ENCODE data around the gene SPSB1. TPM values are rescaled to one million over a fixed set of nuclear protein-coding genes. Genes with fewer than 3 reads are reported as not detected.

SPSB1 gene
- total RNA-seq, 1 donor from 2014 or later = 9.2 TPM

DNA sequence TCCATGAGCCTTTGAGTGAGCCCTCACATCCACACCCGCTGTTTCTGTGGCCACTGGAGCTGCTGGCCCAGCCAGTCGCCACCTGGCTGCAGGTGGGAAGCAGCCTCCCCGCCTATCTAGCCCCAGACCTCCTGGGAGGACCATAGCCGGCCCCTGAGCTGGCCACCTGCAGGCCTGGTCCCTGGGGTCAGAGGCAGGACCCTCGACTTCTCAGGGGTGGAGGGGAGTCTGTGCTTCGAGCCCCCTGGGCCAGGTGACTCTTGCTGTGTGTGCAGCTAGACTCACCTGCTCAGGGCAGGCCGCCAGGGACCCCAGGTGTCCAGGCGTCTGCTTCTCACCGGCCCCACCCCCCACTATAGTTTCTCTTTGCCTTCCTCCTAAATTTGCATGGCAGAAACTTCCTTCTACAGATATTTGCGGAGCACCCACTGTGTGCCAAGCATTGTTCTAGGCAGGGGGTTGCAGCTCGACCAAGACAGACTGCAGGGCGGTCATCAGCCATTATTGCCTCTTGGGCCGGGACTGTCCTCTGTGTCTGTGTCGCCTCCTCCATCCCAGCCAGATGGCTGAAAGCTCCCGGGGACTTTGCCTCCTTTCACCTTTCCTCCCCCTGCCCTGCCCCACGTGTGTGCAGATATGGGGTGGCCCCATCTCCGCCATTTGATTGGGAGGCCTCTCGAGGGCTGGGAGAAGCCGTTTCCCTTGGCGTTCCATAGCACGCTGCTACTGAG lies 27.3 kb downstream of the SPSB1 start:
- DNase-seq = no peak

DNA sequence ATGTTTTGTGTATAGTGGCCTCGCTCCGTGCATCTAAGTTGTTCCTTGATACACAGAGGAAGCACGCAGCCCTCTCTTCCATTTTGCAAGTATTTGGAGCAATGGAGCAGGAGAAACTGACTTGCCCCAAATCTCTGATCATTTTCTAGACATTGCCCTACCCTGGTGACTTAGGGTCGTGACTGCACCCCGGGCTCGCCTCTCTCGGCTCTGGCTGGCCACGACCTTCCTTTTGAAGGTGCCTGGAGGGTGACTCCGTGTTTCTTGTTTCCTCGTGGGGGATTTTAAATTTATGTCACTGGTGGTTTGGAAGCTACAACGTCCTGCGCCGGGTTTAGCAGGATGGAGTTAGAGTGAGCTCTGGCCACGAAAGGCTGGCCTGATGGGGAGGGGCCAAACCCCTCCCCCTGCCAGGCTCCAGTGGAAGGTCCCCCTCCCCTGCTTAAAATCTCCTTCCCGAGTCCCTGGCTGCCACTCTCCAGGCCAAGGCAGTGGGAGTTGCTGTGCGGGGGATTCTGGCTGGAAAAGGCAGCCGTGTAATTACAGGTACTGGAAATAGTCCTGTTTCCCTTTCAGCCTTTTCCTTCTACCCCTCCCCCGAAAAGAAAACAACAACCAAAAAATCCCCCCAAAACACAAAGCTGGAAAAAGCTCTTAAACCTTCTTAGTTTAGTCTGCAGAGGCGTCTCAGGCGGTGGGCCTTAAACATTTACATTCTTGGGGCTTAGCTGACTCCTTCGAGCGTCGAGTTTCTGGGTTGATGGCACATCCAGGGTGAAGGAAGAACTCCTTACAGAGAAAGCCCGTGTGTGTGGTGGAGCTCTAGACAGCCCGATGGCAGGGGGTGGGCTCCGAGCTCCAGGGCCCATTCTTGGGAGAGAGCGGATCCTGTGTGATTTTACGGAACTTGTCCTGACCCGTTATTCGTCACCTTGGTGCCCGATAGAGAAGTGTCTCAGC lies 28.1 kb downstream of the SPSB1 start:
- no peak for DNase-seq

DNA sequence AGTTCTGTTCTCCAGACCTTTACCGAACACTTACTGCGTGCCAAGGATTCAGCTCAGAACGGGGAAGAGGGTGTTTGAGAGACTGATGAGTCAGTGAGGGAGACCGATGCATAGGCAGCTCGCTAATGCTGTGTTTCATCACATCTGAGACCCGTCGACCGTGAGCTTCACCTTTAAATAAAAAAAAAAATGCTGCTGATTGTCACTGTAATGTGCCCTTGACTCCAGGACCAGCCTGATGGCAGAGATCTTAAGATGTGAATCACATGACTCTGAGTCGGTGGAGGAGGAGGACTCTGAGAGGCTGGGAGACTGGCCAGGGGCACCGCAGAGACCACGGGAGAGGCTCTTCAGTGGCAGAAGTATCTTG lies 28.8 kb downstream of the SPSB1 start:
- no peak for DNase-seq

GRCh38 chr1:9321986-9322660 lies 29.4 kb downstream of the SPSB1 start:
- no peak for DNase-seq

DNA sequence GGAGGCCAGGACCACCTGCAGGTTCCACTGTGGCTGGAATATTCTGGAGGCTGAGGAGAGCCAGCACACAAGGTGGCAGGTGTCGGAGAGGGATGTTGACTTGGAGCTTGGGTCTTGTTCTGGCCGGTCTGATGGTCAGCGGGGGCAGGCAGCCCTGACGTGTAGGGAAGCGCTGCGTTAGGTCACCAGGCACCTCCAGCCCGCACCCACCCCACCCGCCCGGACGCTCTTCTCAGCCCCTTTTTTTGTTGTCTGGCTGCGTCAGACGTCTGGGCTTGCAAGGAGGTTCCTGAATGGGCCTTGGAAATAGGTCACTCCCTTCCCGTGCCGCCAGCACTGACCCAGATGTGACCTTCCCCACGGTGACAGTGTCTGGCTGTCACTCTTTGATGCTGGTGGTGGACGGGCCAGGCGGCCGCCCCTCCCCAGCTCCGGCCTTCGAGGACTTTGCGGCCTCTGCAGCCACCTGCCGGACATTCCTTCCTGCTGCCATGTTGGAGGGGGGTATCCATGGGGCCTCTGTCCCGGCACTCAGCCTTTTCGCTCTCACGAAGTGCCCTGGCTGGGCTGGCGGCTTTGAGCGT lies 30.1 kb downstream of the SPSB1 start:
- no peak for DNase-seq

GRCh38 chr1:9324246-9325096 lies 31.8 kb downstream of the SPSB1 start:
- no peak for DNase-seq

DNA sequence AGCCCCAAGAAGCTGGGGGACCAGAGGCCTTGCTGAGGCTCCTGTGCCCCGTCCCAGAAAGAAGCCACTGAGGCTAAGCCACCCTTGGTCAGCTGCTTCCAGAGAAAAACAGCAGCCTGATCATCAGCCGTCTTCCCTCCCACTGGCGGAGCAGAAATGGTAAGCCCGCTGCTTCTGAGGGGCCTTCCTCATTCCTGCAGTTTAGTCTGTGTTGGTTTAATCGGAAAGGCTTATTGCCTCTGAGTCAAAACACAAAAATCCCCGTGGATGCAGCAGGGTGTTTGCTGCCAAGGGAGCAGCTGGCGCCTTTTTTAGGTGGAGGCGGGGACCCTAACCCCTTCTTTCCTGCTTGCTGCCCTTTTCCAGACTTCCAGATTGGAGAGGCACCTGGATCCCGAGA lies 33.9 kb downstream of the SPSB1 start:
- peak; percentile 71 for DNase-seq

GRCh38 chr1:9328201-9328600 lies 35.5 kb downstream of the SPSB1 start:
- no peak for DNase-seq

- DNase-seq = no peak
These were observed 36.0 kb downstream of the SPSB1 start for GRCh38 chr1:9328715-9329114.

DNA sequence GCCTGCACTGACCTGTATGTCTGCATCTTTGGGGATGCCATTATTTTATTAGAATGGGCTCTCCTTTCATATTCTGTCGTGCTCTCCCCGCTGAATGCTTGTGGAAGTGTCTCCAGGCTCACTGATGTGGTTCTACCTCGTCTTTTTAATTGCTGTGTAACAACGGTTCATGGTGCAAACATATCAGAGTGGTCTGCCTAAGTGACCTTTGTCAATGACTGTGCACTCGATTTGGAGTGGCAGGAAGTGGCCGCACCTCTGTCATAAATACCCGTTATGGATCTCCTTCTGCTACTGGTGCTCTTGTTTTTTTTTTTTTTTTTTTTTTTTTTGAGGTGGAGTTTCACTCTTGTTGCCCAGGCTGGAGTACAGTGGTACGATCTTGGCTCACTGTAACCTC lies 38.3 kb downstream of the SPSB1 start:
- DNase-seq = no peak

DNA sequence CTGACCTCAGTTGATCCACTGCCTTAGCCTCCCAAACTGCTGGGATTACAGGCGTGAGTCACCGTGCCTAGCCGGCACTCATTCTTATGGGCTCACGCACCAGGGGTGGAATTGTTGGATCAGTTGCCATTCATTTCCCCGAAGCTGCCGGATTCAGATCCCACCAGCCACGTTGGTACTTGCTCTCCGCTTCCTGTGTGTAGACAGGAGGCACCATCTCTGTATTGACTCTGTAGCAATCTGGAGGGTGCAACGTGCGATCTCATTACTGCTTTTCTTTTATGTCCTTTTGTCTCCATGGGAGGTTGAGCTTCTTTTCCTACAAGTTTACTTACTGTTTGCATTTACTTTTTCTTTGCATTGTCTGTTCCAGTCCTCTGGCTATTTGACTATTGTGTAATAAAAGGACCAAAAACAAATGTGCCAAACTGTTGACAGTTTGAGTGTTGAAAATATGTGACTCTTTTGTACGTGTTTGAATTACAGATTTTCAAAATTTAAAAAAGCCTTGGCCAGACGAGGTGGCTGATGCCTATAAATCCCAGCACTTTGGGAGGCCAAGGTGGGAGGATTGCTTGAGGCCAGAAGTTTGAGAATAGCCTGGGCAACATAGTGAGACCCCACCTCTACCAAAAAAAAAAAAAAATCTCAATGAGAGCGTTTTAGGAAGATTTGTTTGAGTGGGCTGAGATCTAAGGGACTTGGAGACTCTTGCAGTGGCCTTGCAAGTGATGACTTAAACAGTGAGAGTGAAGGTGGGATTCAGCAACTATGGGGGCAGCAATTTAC lies 39.1 kb downstream of the SPSB1 start:
- DNase-seq = no peak

DNA sequence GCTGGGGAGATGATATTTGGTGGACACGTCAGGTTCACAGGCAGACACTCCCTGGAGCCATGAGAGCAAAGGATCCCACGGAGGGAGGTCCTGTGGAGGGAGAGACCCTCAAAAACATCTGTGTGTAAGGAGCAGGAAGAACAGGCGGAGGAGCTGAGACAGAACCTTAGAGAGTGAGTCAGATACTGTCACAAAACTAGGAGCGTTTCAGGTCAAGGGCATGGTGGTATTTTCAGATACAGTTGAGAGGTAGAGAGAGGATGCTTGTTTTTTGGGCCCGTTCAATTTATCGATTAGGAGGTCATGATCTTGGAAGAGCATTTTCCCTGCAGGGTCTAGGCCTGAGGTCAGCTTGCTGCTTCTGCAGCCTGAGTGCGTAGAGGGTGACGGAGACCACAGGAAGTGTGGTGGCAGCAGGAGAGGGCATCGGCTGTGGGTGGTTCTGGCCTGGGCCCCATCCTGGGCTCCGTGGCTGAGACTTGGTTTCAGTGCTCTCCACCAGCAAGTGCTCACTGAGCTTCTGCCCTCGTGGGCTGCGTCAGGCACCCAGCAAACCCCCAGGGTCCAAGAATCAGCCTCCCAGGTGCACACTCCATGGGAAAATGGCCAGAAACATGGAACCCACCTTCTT lies 39.9 kb downstream of the SPSB1 start:
- DNase-seq = no peak

GRCh38 chr1:9338397-9339246 lies 45.9 kb downstream of the SPSB1 start:
- no peak for DNase-seq

DNA sequence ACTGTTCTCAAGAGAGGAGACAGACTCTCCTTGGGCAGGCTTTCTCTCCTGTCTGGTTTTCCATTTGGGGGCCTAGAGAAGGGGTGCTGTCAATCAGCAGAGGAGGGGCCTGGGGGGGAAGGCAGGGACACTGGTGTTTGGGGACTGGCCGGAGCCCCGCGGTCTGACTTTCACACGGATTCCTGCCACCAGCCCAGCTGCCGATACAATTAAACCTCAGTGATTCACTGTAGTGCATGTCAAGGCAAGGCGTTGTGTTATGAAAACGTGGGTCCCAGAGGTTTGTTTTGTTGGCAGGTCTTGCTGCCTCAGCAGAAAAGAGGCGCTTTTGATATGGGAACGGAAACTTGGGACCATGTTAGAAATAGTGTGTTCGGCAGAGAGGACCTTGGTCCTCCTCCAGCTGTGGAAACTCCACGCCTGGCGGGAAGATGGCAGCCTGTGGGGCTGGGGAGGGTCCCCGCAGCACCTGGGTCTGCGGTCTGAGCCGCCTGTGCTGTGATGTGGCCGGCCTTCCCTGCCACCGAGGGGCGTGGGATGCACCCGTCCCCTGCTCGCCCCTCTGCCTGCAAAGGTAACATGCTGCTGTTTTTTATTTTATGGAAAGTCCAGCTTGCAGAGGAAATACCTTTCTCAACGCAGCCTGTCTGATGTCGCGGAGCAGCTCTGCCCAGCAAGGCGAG lies 47.6 kb downstream of the SPSB1 start:
- peak; percentile 54 for DNase-seq

DNA sequence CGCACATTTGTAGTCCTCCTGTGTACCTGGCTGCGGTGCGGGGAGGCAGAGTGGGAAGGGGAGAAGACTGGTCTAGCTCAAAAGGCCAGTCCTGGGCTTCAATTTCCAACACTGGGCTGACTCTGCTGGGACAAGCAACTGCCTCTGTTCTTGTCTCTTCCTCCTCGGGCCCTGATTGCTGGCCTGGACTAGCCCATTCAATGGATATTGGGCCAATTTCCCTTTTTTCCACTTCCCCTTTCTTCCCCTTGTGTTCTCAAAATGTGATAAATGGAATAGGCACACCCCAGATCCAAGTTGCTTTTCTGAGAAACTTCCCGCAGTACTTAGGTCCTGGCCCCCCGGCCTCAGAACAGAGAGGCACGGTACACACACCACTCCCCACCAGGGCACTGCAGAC lies 48.2 kb downstream of the SPSB1 start:
- no peak for DNase-seq

- no peak for DNase-seq
These were observed 48.7 kb downstream of the SPSB1 start for GRCh38 chr1:9341301-9341845.

DNA sequence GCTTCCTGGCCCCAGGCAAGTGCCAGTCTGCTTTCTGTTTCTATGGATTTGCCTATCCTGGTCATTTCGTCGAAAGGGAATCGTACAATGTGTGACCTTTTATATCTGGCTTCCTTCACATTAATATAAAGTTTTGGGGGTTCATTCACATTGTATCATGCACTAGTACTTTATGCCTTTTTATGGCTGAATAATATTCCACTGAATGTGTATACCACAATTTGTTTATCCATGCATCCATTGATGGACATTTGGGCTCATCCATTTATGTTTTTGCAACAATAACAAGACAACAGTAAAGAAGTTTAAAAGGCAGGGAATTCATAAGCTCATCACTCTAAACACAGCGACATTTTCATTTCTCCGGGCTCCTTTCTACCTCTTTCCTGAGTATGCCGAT lies 50.6 kb downstream of the SPSB1 start:
- no peak for DNase-seq

DNA sequence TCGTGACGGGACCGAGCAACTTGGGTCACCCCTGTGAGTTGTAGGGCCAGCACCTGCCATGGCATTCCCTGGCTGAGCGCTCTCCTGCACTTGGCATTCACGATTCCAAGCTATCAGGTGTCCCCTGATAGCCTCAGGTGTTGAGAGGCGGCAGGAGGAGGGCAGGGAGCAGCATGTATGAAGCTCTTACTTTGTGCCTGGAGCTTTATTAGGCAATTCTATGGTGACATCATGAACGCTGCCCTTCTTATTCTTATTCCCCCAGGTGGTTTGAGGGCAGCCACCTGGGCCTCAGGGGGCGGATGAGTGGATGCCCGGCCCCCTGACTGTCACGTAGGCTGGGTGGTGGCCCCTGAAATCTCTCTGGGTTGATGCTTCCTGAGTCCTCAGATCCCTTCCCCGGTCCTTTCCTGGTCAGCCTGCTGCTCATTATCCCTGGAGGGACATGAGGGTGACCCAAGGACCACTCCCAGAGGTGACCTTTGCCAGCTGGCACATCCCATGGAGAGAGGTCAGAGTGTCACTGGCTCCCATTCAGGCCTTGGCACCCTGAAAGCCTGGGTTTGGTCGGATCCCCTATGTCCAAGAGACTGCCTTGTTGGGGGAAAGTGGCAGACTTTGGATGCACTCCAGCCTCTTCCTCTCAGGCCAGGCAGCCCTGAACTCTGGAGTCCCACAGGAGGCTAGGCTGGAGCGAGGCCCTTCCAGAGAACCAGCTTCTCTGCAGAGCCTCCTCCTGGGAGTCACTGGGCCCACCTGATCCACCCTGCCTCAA lies 51.9 kb downstream of the SPSB1 start:
- no peak for DNase-seq
